K562 (cell line): ENCODE measurements around the gene DGKB. TPM values are rescaled to one million over a fixed set of nuclear protein-coding genes. Genes with fewer than 3 reads are reported as not detected.

Experiments used
- ATAC-seq: fragments of 200-7000 bp; cut with Tn5 transposase; 3 replicates; pipeline ENCODE4 v1.9.1; 2020; ENCODE audit warnings: moderate library complexity
- BruUV-seq: library from RNA; stranded (reverse); fragments of 400-500 nt; replicated peaks from 2 replicates; lab custom pipeline; 2021; lab: Mats Ljungman, UMichigan
- CTCF ChIA-PET: fragments of 300-600 bp; formaldehyde crosslinking; extraction: SDS; loops from one replicate; lab custom pipeline; 2021; ENCODE audit warnings: low intra/inter-chr PET ratio; lab: Yijun Ruan, JAX
- POLR2A ChIA-PET: fragments of 300-600, 350-650 bp; sonication (Branson Sonifier 250); formaldehyde crosslinking; extraction: SDS; loops from one replicate; lab custom pipeline; 2021; ENCODE audit warnings: antibody characterized with exemption, inconsistent platforms; lab: Yijun Ruan, JAX
- DNase-seq, 4 experiments: peaks; one replicate each; pipeline versions ENCODE4 v3.0.0 to v3.0.0-alpha.2; 2011 to 2018; ENCODE audit warnings: low spot score in 3 of 4, mixed read lengths in 3 of 4; ENCODE audit errors: extremely low read depth in 1 of 4
- FAIRE-seq: peaks from 2 replicates; lab custom pipeline; 2011; peaks lifted over from hg19 to GRCh38; lab: Jason Lieb, UNC
- H2AFZ ChIP-seq: 2 replicates; pipeline ENCODE4 v1.6.0; 2011; ENCODE audit warnings: low read depth, low read length, control low read depth, inconsistent platforms
- H3K27ac ChIP-seq: fragments of 200-600 bp; 3 replicates; pipeline ENCODE4 v1.8.0; 2011; ENCODE audit warnings: low read depth, mild to moderate bottlenecking, control low read depth, inconsistent platforms, low read length, moderate library complexity, mixed read lengths; ENCODE audit errors: extremely low read depth
- H3K27me3 ChIP-seq, 2 experiments: fragments of 300-600 bp in 1 of 2; 2 replicates in 1 of 2; 3 replicates in 1 of 2; pipeline versions ENCODE4 v1.6.0 to v1.8.0; 2011; ENCODE audit warnings: inconsistent platforms in 2 of 2, low read length in 2 of 2, mild to moderate bottlenecking in 1 of 2, mixed read lengths in 1 of 2, moderate library complexity in 1 of 2; ENCODE audit not compliant: control insufficient read depth in 2 of 2, insufficient read depth in 2 of 2
- H3K36me3 ChIP-seq: fragments of 300-600 bp; 3 replicates; pipeline ENCODE4 v1.8.0; 2011; ENCODE audit warnings: mild to moderate bottlenecking, low read length, inconsistent platforms; ENCODE audit not compliant: control insufficient read depth, insufficient read depth
- H3K4me1 ChIP-seq, 2 experiments: fragments of 200-600 bp in 1 of 2; replicated peaks in 1 of 2; 2 replicates in 1 of 2; 3 replicates in 1 of 2; pipeline versions ENCODE4 v1.5.1 to v1.8.0; 2011; ENCODE audit warnings: inconsistent platforms in 2 of 2, low read length in 2 of 2, mild to moderate bottlenecking in 1 of 2, mixed read lengths in 1 of 2, moderate library complexity in 1 of 2; ENCODE audit not compliant: control insufficient read depth in 2 of 2, insufficient read depth in 2 of 2
- H3K4me2 ChIP-seq: 2 replicates; pipeline ENCODE4 v1.6.1; 2011; ENCODE audit warnings: low read length, control low read depth, inconsistent platforms, mixed read lengths; ENCODE audit not compliant: insufficient read depth
- H3K4me3 ChIP-seq: fragments of 200-600 bp; sonication (generic), shearing (Covaris generic); 2 replicates; pipeline ENCODE4 v1.5.1; 2016; ENCODE audit warnings: control low read depth, inconsistent platforms
- H3K79me2 ChIP-seq: fragments of 200-600 bp; 3 replicates; pipeline ENCODE4 v1.8.0; 2011; ENCODE audit warnings: low read length, inconsistent platforms; ENCODE audit not compliant: control insufficient read depth, insufficient read depth
- H3K9ac ChIP-seq, 2 experiments: 2 replicates each; pipeline versions ENCODE4 v1.6.0 to v1.6.1; 2011; ENCODE audit warnings: low read depth in 2 of 2, low read length in 2 of 2, control low read depth in 1 of 2, inconsistent platforms in 1 of 2, mild to moderate bottlenecking in 1 of 2, mixed read lengths in 1 of 2; ENCODE audit not compliant: insufficient read depth in 1 of 2
- H3K9me1 ChIP-seq: one replicate; pipeline ENCODE4 v1.6.0; 2011; ENCODE audit warnings: inconsistent platforms, mild to moderate bottlenecking, low read length, moderate library complexity; ENCODE audit not compliant: control insufficient read depth, insufficient read depth
- H3K9me3 ChIP-seq: replicated peaks from 2 replicates; pipeline ENCODE4 v1.5.1; 2011; ENCODE audit warnings: low read depth, low read length, inconsistent platforms; ENCODE audit not compliant: control insufficient read depth, insufficient read depth
- H4K20me1 ChIP-seq: replicated peaks from 2 replicates; pipeline ENCODE4 v1.6.1; 2011; ENCODE audit warnings: low read length, inconsistent platforms, mixed read lengths; ENCODE audit not compliant: control insufficient read depth, insufficient read depth
- DDX20 ChIP-seq: fragments of 450-650 bp; IDR thresholded peaks from 2 replicates; pipeline ENCODE4 v1.6.1; 2016; ENCODE audit warnings: missing genetic modification characterization, low read depth, mild to moderate bottlenecking, missing compliant biosample characterization, moderate library complexity
- ELF2 ChIP-seq: fragments of 250-450 bp; sonication (Bioruptor Pico); IDR thresholded peaks from 2 replicates; pipeline ENCODE4 v1.5.0; 2021; ENCODE audit warnings: mild to moderate bottlenecking
- EP400 ChIP-seq: fragments of 450-650 bp; IDR thresholded peaks from 2 replicates; pipeline ENCODE4 v1.6.1; 2017; ENCODE audit warnings: antibody characterized with exemption, mild to moderate bottlenecking, moderate library complexity
- FOS ChIP-seq: IDR thresholded peaks from 3 replicates; pipeline ENCODE4 v1.6.1; 2011; ENCODE audit not compliant: insufficient read length; ENCODE audit errors: extremely low read depth
- NR2F6 ChIP-seq: fragments of 450-650 bp; formaldehyde crosslinking; IDR thresholded peaks from 2 replicates; pipeline ENCODE4 v1.4.0; 2020; ENCODE audit warnings: mild to moderate bottlenecking
- PHB ChIP-seq: fragments of 250-450 bp; sonication (Bioruptor Pico); IDR thresholded peaks from 2 replicates; pipeline ENCODE4 v1.5.0; 2021
- SMARCB1 ChIP-seq: IDR thresholded peaks from 2 replicates; pipeline ENCODE4 v1.6.1; 2011; ENCODE audit warnings: improper control_type of control experiment, low read depth; ENCODE audit not compliant: insufficient read length
- SMARCC2 ChIP-seq: fragments of 450-650 bp; IDR thresholded peaks from 2 replicates; pipeline ENCODE4 v1.6.1; 2017; ENCODE audit warnings: antibody characterized with exemption, moderate library complexity, mild to moderate bottlenecking, low read depth
- TAF9B ChIP-seq: fragments of 450-650 bp; IDR thresholded peaks from 2 replicates; pipeline ENCODE4 v1.6.1; 2018; ENCODE audit warnings: mild to moderate bottlenecking; ENCODE audit not compliant: partially characterized antibody
- TBP ChIP-seq: optimal IDR thresholded peaks from 2 replicates; pipeline ENCODE3; 2011; ENCODE audit warnings: low read depth, low read length, improper control_type of control experiment
- TFAM ChIP-seq: fragments of 250-450 bp; sonication (Bioruptor Pico); conservative IDR thresholded peaks from 2 replicates; pipeline ENCODE4 v1.5.0; 2021; ENCODE audit warnings: mild to moderate bottlenecking, moderate library complexity
- ZNF134 ChIP-seq: fragments of 250-450 bp; sonication (Bioruptor Pico); conservative IDR thresholded peaks from 2 replicates; pipeline ENCODE4 v1.4.0; 2020
- ZNF589 ChIP-seq: fragments of 200-800 bp; sonication (Bioruptor generic); IDR thresholded peaks from 2 replicates; pipeline ENCODE4 v1.6.1; 2016; ENCODE audit warnings: low read depth, missing genetic modification characterization, missing compliant biosample characterization
- ZNF780A ChIP-seq: fragments of 250-450 bp; sonication (Bioruptor Pico); IDR thresholded peaks from 2 replicates; pipeline ENCODE4 v1.5.0; 2021; ENCODE audit warnings: mild to moderate bottlenecking
- WGBS: fragments of 100-300 bp; shearing (Covaris generic); methylation state at CpG from one replicate; pipeline ENCODE4 v1.1.6; 2016; ENCODE audit warnings: low coverage, mixed read lengths; ENCODE audit not compliant: insufficient coverage; ENCODE audit errors: missing lambda C conversion rate; 5-methylcytosine and 5-hydroxymethylcytosine counted together
- in situ Hi-C: fragments of 300-500 bp; cut with MboI; formaldehyde crosslinking; loops from 4 replicates; pipeline ENCODE4 v1.15.0; 2018; ENCODE audit warnings: inconsistent platforms, mixed read lengths
- intact Hi-C: fragments of 100-400 bp; cut with micrococcal nuclease; formaldehyde crosslinking; loops from 2 replicates; pipeline ENCODE4 v1.14.2; 2022
- polyA plus RNA-seq, 8 experiments: library from polyadenylated mRNA; depleted of rRNA in 4 of 8; stranded (reverse) in 5 of 8; unstranded in 3 of 8; fragments of >200 nt; fragmentation: Nextera tagmentation in 2 of 8; fragmentation: Illumina TruSeq in 1 of 8; extraction: Ambion mirVana in 2 of 8; extraction: Trizol in 1 of 8; gene quantifications; 2 replicates each; pipeline versions ENCODE4 v1.2.1 to v1.2.3, GENCODE V29; 2011 to 2014; ENCODE audit warnings: inconsistent platforms in 1 of 8, missing spikeins in 1 of 8
- total RNA-seq, 7 experiments: library from RNA; depleted of rRNA in 6 of 7; stranded (reverse); fragments of >200 nt in 6 of 7; fragmentation: Illumina TruSeq in 2 of 7; extraction: Trizol in 2 of 7; gene quantifications; 2 replicates each; pipeline versions ENCODE4 v1.2.1 to v1.2.3, GENCODE V29; 2011 to 2021; ENCODE audit warnings: low replicate concordance in 1 of 7
- TF ChIP-seq, protein P1 (sequence below): fragments of 250-450 bp; sonication (Bioruptor Pico); IDR thresholded peaks from 2 replicates; pipeline ENCODE4 v1.5.0; 2021; ENCODE audit warnings: mild to moderate bottlenecking, borderline replicate concordance

DGKB gene
- total and polyA plus RNA-seq, 9 of the 15 experiments (the other 6 are each of a cell fraction or from before 2014, with no cell fraction given), result 0.01 TPM; not detected in 8

- no peak for FAIRE-seq
- BruUV-seq, result no TSS peak
- H4K20me1 ChIP-seq, result no peaks in the 10 kb centered on the region
These were observed 753.6 kb downstream of the DGKB start for GRCh38 chr7:14148974-14149373.

More at GRCh38 chr7:14148974-14149373, 753.6 kb downstream of the DGKB start:
- H3K4me1 ChIP-seq, result no peaks in the 10 kb centered on the region
- H2AFZ ChIP-seq, result no peak overlapping the region
- H3K9ac ChIP-seq, result no peak overlapping the region
- no peak for TF ChIP-seq EP400
- no peak for TF ChIP-seq ZNF134 (CRISPR knock-in tag)
- TF ChIP-seq FOS, result no peak
- TF ChIP-seq TFAM (CRISPR knock-in tag), result no peak
- no peak for TF ChIP-seq TBP
- TF ChIP-seq, protein P1, sequence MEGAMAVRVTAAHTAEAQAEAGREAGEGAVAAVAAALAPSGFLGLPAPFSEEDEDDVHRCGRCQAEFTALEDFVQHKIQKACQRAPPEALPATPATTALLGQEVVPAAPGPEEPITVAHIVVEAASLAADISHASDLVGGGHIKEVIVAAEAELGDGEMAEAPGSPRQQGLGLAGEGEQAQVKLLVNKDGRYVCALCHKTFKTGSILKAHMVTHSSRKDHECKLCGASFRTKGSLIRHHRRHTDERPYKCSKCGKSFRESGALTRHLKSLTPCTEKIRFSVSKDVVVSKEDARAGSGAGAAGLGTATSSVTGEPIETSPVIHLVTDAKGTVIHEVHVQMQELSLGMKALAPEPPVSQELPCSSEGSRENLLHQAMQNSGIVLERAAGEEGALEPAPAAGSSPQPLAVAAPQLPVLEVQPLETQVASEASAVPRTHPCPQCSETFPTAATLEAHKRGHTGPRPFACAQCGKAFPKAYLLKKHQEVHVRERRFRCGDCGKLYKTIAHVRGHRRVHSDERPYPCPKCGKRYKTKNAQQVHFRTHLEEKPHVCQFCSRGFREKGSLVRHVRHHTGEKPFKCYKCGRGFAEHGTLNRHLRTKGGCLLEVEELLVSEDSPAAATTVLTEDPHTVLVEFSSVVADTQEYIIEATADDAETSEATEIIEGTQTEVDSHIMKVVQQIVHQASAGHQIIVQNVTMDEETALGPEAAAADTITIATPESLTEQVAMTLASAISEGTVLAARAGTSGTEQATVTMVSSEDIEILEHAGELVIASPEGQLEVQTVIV (CRISPR knock-in tag), result no peak
- no peak for TF ChIP-seq TAF9B
- no peak for TF ChIP-seq ZNF780A
- TF ChIP-seq NR2F6 (CRISPR knock-in tag), result no peak
- TF ChIP-seq SMARCB1, result no peak
- TF ChIP-seq ELF2, result no peak
- no peak for TF ChIP-seq PHB (CRISPR knock-in tag)
- TF ChIP-seq ZNF589 (CRISPR knock-in tag), result no peak
- TF ChIP-seq SMARCC2, result no peak
- TF ChIP-seq DDX20, result no peak
- DNase-seq (no peak), ATAC-seq (no peak)
- POLR2A ChIA-PET, result no interaction called here
- H3K36me3 ChIP-seq, result no peaks in the 10 kb centered on the region
- CTCF ChIA-PET, result no interaction called here
- H3K9me1 ChIP-seq, result no peaks in the 10 kb centered on the region
- H3K27me3 ChIP-seq, result no peaks in the 10 kb centered on the region
- no peak overlapping the region for H3K4me3 ChIP-seq
- 2% methylated on average over 5 of the region's 5 CpGs for WGBS
- H3K27ac ChIP-seq, result no peak overlapping the region
- in situ Hi-C loops (no loop called here), intact Hi-C loops (no loop called here)
- no peaks in the 10 kb centered on the region for H3K9me3 ChIP-seq
- H3K79me2 ChIP-seq, result no peaks in the 10 kb centered on the region
- no peak overlapping the region for H3K4me2 ChIP-seq
